Tibial nerve (tissue), 4 donors: ENCODE results near the gene UBE2D2. TPM values are rescaled to one million over a fixed set of nuclear protein-coding genes. Genes with fewer than 3 reads are reported as not detected.

Source experiments
- DNase-seq, 2 donors: peaks; one replicate each; pipeline ENCODE4 v3.0.0-alpha.2; 2019; ENCODE audit warnings: low spot score in 2 of 2
- H3K27ac ChIP-seq, 4 donors: fragments of 200-600 bp; sonication (generic) in 3 of 4; one replicate each; pipeline ENCODE4 v1.5.1; 2017 to 2019; ENCODE audit warnings: mild to moderate bottlenecking in 1 of 4
- H3K27me3 ChIP-seq, 2 donors: fragments of 200-600 bp; sonication (generic) in 1 of 2; one replicate each; pipeline versions ENCODE4 v1.5.1 to v1.6.0; 2017 to 2019
- H3K36me3 ChIP-seq, 3 donors: fragments of 200-600 bp; sonication (generic); one replicate each; pipeline ENCODE4 v1.5.1; 2018 to 2019
- H3K4me1 ChIP-seq, 4 donors: fragments of 200-600 bp; sonication (generic) in 3 of 4; one replicate each; pipeline ENCODE4 v1.5.1; 2017 to 2019
- H3K4me3 ChIP-seq, 4 donors: fragments of 200-600 bp; sonication (generic) in 3 of 4; one replicate each; pipeline ENCODE4 v1.5.1; 2017 to 2019; ENCODE audit warnings: mild to moderate bottlenecking in 1 of 4, moderate library complexity in 1 of 4
- H3K9me3 ChIP-seq, 4 donors: fragments of 200-600 bp; sonication (generic) in 3 of 4; one replicate each; pipeline ENCODE4 v1.5.1; 2017 to 2019
- CTCF ChIP-seq, 5 experiments: fragments of 200-600 bp in 3 of 5; fragments of 450-650 bp in 2 of 5; sonication (generic) in 3 of 5; IDR thresholded peaks; one replicate each; pipeline ENCODE4 v1.5.1; 2016 to 2019; ENCODE audit warnings: antibody characterized with exemption in 5 of 5, mild to moderate bottlenecking in 3 of 5, moderate library complexity in 2 of 5
- EP300 ChIP-seq, 2 donors: sonication (generic); formaldehyde crosslinking; IDR thresholded peaks; one replicate each; pipeline ENCODE4 v1.6.1; 2017; ENCODE audit warnings: antibody characterized with exemption in 2 of 2, mild to moderate bottlenecking in 1 of 2
- POLR2A ChIP-seq, 2 donors: fragments of 450-650 bp; IDR thresholded peaks; one replicate each; pipeline ENCODE4 v1.6.1; 2017; ENCODE audit warnings: antibody characterized with exemption in 2 of 2, mild to moderate bottlenecking in 2 of 2, moderate library complexity in 2 of 2
- WGBS, 2 donors: methylation state at CpG; one replicate each; pipeline ENCODE4 v1.1.5; 2018; 5-methylcytosine and 5-hydroxymethylcytosine counted together
- total RNA-seq, 4 donors: library from RNA; depleted of rRNA; stranded (reverse); fragments of >200 nt; gene quantifications; one replicate each; pipeline ENCODE4 v1.1.0, GENCODE V29; 2016

Gene UBE2D2
- total RNA-seq, 4 donors from 2014 or later: 85.9 to 118 (median 99.7) TPM

DNA sequence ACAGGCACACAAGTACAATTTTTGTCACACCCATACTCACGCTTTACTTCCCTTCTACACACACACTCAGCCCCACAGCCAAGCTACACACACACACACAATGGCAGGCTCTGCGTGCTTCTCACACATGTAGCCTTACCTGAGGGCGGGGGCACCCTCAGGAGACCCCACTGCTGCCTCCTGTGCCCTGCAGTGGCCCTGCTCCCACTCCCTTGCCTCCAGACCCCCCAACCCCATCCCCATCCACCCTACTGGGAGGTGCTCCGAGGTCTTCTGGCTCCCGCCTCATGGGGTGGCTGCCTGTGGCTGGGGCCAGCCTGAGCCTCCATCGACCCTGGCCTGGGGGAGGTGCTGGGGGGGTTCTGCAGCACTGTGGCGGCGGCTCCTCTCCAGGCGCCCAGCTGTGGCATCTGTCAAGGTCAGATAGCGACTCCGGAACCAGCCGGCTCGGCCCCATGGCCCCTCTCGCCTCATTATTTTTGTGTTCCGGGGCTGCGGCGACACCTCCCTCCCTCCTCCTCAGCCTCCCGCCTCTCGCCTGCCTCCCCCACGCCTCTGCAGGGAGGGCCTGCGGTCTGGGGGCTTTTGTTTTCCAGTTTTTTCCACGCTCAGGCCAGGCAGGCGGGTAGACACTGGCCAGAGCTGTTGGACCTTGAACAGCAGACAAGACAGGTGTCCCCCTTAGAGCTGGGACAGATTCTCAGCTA lies 108.7 kb downstream of the UBE2D2 start:
- WGBS, 2 donors: 34 to 47% methylated on average over 23 of the region's 23 CpGs
- TF ChIP-seq POLR2A (IDR thresholded peaks at IDR 0.05): no peak
- no peak for TF ChIP-seq CTCF (IDR thresholded peaks at IDR 0.05)
- no peak for TF ChIP-seq EP300 (IDR thresholded peaks at IDR 0.05)
- H3K4me3 ChIP-seq: peak overlapping the region in 3 of 4 donors; percentile 13 to 51 (median 27)
- H3K27ac ChIP-seq: peak overlapping the region; percentile 84 to 98 (median 90)
- H3K27me3 ChIP-seq: no peaks in the 10 kb centered on the region
- peaks cover 0 to 98% (median 94%) of the 10 kb centered on the region in 4 donors for H3K4me1 ChIP-seq
- H3K9me3 ChIP-seq: no peaks in the 10 kb centered on the region
- no peaks in the 10 kb centered on the region for H3K36me3 ChIP-seq
- no peak for DNase-seq

GRCh38 chr5:139670369-139671095 lies 109.4 kb downstream of the UBE2D2 start:
- no peak for DNase-seq
- peak in 3 of 5 experiments; percentile 12 to 25 (median 20) for TF ChIP-seq CTCF (IDR thresholded peaks at IDR 0.05)
- TF ChIP-seq POLR2A (IDR thresholded peaks at IDR 0.05): no peak
- H3K27ac ChIP-seq: peak overlapping the region; percentile 84 to 98 (median 90)
- H3K36me3 ChIP-seq: no peaks in the 10 kb centered on the region
- H3K4me3 ChIP-seq: peak overlapping the region; percentile 9 to 51 (median 20)
- no peaks in the 10 kb centered on the region for H3K9me3 ChIP-seq
- 46 to 58% methylated on average over 16 of the region's 16 CpGs for WGBS, 2 donors
- no peaks in the 10 kb centered on the region for H3K27me3 ChIP-seq
- peaks cover 0 to 98% (median 93%) of the 10 kb centered on the region in 4 donors for H3K4me1 ChIP-seq

DNA sequence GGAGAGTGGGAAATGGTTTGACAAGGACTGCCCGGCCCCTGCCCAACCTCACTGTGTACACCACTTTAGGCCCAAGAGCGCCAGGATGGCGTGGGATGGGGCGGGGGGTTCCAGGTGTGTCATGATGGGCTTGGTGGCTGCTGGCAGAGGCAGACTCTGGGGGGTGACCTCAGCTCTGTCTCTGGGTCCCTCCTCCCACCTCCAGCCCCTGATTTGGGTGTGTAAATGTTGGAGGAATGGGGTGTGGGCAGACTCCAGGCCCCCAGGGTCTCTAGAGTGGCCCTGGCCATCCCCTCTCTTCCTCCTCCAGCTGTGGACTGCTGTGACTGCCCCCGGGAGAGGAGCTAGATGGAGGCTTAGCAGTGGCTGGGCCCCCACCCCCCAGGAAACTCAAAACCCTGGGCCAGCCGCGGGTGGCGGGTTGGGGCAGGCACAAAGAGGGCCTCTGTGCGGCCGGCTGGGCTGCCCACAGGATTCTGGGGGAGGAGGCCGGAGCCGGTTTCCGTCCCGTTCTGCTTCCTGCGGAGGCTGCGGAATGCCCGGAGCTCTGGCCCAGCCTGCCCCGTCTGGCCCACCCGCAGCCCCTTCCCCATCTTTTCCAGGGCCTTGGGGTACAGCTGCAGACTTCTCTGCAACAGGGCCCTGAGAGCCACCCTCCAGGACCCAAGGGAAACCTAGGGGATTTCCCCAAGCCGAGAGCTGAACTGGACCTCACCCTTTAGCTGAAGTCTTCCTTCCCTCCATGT lies 110.1 kb downstream of the UBE2D2 start:
- Histone ChIP-seq H3K4me3 (peak overlapping the region; percentile 9 to 51 (median 20)), H3K27ac (peak overlapping the region; percentile 84 to 98 (median 90)), H3K36me3 (no peaks in the 10 kb centered on the region), H3K27me3 (no peaks in the 10 kb centered on the region), H3K9me3 (no peaks in the 10 kb centered on the region), H3K4me1 (peaks cover 0 to 96% (median 89%) of the 10 kb centered on the region in 4 donors)
- TF ChIP-seq EP300 (IDR thresholded peaks at IDR 0.05) (peak; percentile 43 to 81), POLR2A (IDR thresholded peaks at IDR 0.05) (no peak)
- 24 to 37% methylated on average over 7 to 20 of the region's 20 CpGs for WGBS, 2 donors
- no peak for DNase-seq

DNA sequence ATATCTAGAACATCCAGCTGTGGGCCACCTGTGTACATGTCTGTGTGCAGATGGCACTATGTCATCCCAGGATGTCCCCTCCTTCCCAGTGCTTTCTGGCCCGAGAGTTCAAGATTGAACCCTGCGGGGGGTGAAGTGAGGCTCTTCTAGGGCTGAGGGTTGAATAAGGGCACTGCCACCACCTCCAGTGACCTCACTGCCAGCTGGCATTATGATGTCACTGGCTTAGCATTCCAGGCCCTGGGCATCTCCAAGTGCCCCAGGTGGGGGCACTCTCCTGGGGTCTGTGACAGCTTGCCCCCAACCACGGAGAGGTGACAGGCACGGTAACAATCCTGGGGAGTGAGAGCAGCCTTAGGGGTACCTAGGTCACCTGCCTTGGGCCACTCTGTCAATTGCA lies 114.1 kb downstream of the UBE2D2 start:
- Histone ChIP-seq H3K36me3 (peaks cover 0 to 4% (median 0%) of the 10 kb centered on the region in 3 donors), H3K27ac (peak overlapping the region; percentile 42 to 98 (median 72)), H3K4me3 (no peak overlapping the region), H3K4me1 (peaks cover 5 to 97% (median 87%) of the 10 kb centered on the region in 4 donors), H3K27me3 (no peaks in the 10 kb centered on the region), H3K9me3 (no peaks in the 10 kb centered on the region)
- TF ChIP-seq CTCF (IDR thresholded peaks at IDR 0.05) (no peak), EP300 (IDR thresholded peaks at IDR 0.05) (no peak), POLR2A (IDR thresholded peaks at IDR 0.05) (no peak)
- no peak for DNase-seq
- 31 to 45% methylated on average over 3 to 4 of the region's 4 CpGs for WGBS, 2 donors

- no peak overlapping the region for H3K4me3 ChIP-seq
- H3K9me3 ChIP-seq: no peaks in the 10 kb centered on the region
- H3K36me3 ChIP-seq: peaks cover 0 to 11% (median 0%) of the 10 kb centered on the region in 3 donors
- peak overlapping the region; percentile 42 to 98 (median 72) for H3K27ac ChIP-seq
- no peak for DNase-seq
- peaks cover 5 to 97% (median 83%) of the 10 kb centered on the region in 4 donors for H3K4me1 ChIP-seq
- no peak for TF ChIP-seq EP300 (IDR thresholded peaks at IDR 0.05)
- 52 to 65% methylated on average over 4 of the region's 4 CpGs for WGBS, 2 donors
- no peaks in the 10 kb centered on the region for H3K27me3 ChIP-seq
Measured at GRCh38 chr5:139675825-139676224, 114.7 kb downstream of the UBE2D2 start.
